Cardiac muscle cell (in vitro differentiated cells and primary cell): ENCODE measurements around the gene SUCLG2. TPM values are rescaled to one million over a fixed set of nuclear protein-coding genes. Genes with fewer than 3 reads are reported as not detected.

Experiments used
- DNase-seq, 2 donors: peaks; one replicate each; pipeline versions ENCODE4 v3.0.0 to v3.0.0-alpha.2; 2010 to 2017; ENCODE audit warnings: low read depth in 1 of 2, low spot score in 1 of 2
- H3K27ac ChIP-seq: fragments of 200-600 bp; sonication (generic); 2 replicates; pipeline ENCODE4 v1.5.1; 2016
- H3K27me3 ChIP-seq: fragments of 200-600 bp; sonication (generic); 2 replicates; pipeline ENCODE4 v1.6.0; 2016; ENCODE audit warnings: control low read depth
- H3K36me3 ChIP-seq: fragments of 200-600 bp; sonication (generic); 2 replicates; pipeline ENCODE4 v1.5.1; 2016; ENCODE audit warnings: control low read depth
- H3K4me1 ChIP-seq: fragments of 200-600 bp; sonication (generic); 2 replicates; pipeline ENCODE4 v1.8.1; 2017; ENCODE audit warnings: low read depth, mild to moderate bottlenecking, mixed run types
- H3K4me3 ChIP-seq: fragments of 200-600 bp; sonication (generic); 2 replicates; pipeline ENCODE4 v1.5.1; 2016; ENCODE audit warnings: mild to moderate bottlenecking
- H3K9me3 ChIP-seq: fragments of 200-600 bp; sonication (generic); 2 replicates; pipeline ENCODE4 v1.5.1; 2017; ENCODE audit warnings: low read depth, mild to moderate bottlenecking, control low read depth
- polyA plus RNA-seq: library from polyadenylated mRNA; unstranded; fragments of >200 nt; fragmentation: Nextera tagmentation; extraction: Ambion mirVana; gene quantifications from 2 replicates; pipeline ENCODE4 v1.2.1, GENCODE V29; 2016
- total RNA-seq: library from RNA; depleted of rRNA; stranded (reverse); fragments of >200 nt; gene quantifications from 2 replicates; pipeline ENCODE4 v1.2.3, GENCODE V29; 2016
- TF ChIP-seq, protein P1 (sequence below): IDR thresholded peaks from 2 replicates; pipeline ENCODE4 v1.5.1; 2012; ENCODE audit warnings: low read depth, mild to moderate bottlenecking, low read length

Gene SUCLG2
- total and polyA plus RNA-seq, 2 experiments from 2014 or later = 38.4 to 39.0 TPM

DNA sequence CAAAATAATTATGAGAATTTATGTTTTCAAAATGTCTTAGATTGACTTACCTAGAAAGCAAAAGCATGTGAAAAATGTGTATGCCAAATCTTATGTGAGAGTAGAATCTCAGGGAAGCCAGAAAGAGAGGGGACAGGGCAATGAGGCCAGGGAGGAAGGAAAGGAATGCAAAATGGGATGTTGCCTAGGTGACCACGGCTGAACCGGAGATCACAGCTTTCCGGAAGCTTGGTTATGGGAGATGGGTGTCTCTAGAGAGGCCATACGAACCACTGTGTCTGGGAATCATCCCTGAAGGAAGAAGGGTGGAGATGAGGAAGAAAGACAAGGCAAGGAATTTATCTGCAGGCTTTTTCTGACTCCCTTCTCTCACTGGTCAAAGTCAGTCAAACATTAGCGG lies 76.0 kb downstream of the SUCLG2 start:
- DNase-seq = peak; percentile 3 to 19
- H3K4me3 ChIP-seq = no peak overlapping the region
- no peak overlapping the region for H3K27ac ChIP-seq
- TF ChIP-seq, protein P1, sequence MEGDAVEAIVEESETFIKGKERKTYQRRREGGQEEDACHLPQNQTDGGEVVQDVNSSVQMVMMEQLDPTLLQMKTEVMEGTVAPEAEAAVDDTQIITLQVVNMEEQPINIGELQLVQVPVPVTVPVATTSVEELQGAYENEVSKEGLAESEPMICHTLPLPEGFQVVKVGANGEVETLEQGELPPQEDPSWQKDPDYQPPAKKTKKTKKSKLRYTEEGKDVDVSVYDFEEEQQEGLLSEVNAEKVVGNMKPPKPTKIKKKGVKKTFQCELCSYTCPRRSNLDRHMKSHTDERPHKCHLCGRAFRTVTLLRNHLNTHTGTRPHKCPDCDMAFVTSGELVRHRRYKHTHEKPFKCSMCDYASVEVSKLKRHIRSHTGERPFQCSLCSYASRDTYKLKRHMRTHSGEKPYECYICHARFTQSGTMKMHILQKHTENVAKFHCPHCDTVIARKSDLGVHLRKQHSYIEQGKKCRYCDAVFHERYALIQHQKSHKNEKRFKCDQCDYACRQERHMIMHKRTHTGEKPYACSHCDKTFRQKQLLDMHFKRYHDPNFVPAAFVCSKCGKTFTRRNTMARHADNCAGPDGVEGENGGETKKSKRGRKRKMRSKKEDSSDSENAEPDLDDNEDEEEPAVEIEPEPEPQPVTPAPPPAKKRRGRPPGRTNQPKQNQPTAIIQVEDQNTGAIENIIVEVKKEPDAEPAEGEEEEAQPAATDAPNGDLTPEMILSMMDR = no peak
- peaks cover 12% of the 10 kb centered on the region for H3K4me1 ChIP-seq
- no peaks in the 10 kb centered on the region for H3K9me3 ChIP-seq
- H3K36me3 ChIP-seq = no peaks in the 10 kb centered on the region
- no peaks in the 10 kb centered on the region for H3K27me3 ChIP-seq

DNA sequence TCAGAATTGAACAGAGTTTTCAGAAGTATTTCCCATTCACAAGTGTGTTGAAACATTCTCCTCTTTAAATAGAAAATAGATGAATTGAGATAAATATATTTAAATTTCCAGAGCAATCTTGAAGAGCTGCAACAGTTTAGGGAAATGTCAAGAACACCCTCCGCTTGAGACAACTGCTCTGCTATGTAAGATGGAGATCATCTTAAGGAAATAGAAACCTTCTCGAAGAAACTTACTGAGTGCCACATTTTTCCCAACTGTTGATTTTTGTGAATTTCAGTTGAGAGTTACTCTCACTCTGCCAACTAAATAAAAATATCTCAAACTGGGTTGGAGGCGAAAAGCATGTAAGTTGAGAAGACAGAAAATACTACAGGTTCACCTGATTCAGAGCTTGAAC lies 78.0 kb downstream of the SUCLG2 start:
- TF ChIP-seq, protein P1 = no peak
- Histone ChIP-seq H3K36me3 (no peaks in the 10 kb centered on the region), H3K4me3 (no peak overlapping the region), H3K27me3 (no peaks in the 10 kb centered on the region), H3K27ac (no peak overlapping the region), H3K4me1 (peaks cover 12% of the 10 kb centered on the region), H3K9me3 (no peaks in the 10 kb centered on the region)
- DNase-seq = no peak

DNA sequence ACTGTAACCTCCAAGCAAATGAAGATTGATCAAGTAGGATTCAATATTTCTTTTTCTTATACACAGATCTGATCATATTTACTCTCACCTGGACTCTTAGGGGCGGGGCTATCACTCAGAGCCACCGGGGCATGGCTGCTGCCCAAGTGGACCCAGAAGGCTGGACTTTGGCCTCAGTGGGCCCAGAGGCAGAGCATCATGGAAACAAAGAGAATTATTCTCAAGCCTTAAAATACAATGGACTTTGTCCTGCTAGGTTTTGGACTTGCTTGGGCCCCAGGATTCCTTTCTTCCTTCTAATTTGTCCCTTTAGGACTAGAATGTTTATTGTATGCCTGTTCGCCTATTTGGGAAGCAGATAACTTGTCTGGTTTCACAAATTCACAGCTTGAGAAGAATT lies 85.1 kb downstream of the SUCLG2 start:
- TF ChIP-seq, protein P1 = no peak
- no peak overlapping the region for H3K4me3 ChIP-seq
- H3K27me3 ChIP-seq = no peaks in the 10 kb centered on the region
- H3K9me3 ChIP-seq = no peaks in the 10 kb centered on the region
- H3K36me3 ChIP-seq = no peaks in the 10 kb centered on the region
- no peak overlapping the region for H3K27ac ChIP-seq
- DNase-seq = no peak
- no peaks in the 10 kb centered on the region for H3K4me1 ChIP-seq

DNA sequence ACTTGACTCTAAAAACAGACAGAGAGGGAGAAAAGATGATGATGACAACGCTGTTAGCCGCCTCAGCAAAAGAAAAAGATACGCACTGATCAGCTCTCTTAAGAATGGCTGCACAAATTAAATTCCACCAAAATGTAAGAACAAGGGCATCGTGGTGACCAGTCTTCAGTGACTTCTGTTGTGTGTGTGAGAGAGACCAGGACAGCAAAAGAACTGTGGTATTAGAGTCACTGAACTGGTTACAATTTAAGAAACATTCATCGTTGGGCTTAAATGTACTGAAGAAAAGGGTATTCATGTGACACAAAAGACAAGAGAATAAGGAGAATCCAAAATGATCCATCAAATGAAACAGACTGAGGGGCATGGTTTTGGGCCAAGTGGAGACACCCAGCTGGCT lies 86.5 kb downstream of the SUCLG2 start:
- no peaks in the 10 kb centered on the region for H3K4me1 ChIP-seq
- no peak for DNase-seq

DNA sequence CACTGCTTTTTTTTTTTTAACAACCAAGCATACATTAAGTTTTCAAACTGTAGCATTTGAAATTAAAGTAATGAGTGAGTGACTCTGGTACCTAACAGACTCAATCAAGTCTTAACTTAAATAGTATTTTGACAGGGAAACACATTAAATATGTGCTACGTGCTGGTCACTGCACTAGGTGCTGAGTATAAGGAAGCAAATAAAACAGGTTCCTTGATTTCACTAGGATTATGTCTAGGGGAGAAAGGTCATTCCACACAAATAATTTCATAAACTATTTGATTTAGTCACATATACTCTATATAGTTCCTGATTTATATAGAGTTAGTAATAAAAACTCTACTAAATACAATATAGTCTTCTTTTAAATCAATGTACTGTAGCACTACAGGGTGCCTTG lies 89.4 kb downstream of the SUCLG2 start:
- Histone ChIP-seq H3K4me1 (no peaks in the 10 kb centered on the region), H3K36me3 (no peaks in the 10 kb centered on the region), H3K27me3 (no peaks in the 10 kb centered on the region), H3K27ac (no peak overlapping the region), H3K4me3 (no peak overlapping the region), H3K9me3 (no peaks in the 10 kb centered on the region)
- TF ChIP-seq, protein P1 = no peak
- DNase-seq = no peak

More for the DNA sequence above, 86.5 kb downstream of the SUCLG2 start:
- no peaks in the 10 kb centered on the region for H3K36me3 ChIP-seq
- no peaks in the 10 kb centered on the region for H3K27me3 ChIP-seq
- no peak overlapping the region for H3K4me3 ChIP-seq
- H3K9me3 ChIP-seq = no peaks in the 10 kb centered on the region
- H3K27ac ChIP-seq = no peak overlapping the region
- TF ChIP-seq, protein P1 = no peak

DNA sequence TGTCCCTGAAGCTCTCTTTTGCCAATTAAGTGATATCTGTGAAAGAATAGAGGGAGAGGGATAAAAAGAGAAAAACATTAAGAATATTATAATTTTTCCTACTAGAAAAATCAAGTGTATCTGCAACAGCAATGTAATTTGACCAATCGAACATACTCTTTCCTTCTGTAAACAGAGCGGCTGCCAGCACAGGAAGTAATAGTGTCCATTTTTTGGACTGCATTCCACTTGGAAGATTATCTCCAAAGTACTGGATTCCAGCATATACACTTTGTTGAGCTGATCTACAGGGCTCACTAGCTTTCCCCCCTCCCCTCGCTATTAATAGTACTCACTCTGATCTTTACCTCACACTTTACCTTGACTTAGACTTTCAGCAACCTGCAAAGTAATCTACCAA lies 90.4 kb downstream of the SUCLG2 start:
- no peaks in the 10 kb centered on the region for H3K27me3 ChIP-seq
- H3K36me3 ChIP-seq = no peaks in the 10 kb centered on the region
- H3K27ac ChIP-seq = no peak overlapping the region
- H3K4me3 ChIP-seq = no peak overlapping the region
- H3K9me3 ChIP-seq = no peaks in the 10 kb centered on the region
- peak in 1 of 2 donors; percentile 16 for DNase-seq
- TF ChIP-seq, protein P1 = no peak
- no peaks in the 10 kb centered on the region for H3K4me1 ChIP-seq
